ENCODE measurements around the gene CCT8.

DNA sequence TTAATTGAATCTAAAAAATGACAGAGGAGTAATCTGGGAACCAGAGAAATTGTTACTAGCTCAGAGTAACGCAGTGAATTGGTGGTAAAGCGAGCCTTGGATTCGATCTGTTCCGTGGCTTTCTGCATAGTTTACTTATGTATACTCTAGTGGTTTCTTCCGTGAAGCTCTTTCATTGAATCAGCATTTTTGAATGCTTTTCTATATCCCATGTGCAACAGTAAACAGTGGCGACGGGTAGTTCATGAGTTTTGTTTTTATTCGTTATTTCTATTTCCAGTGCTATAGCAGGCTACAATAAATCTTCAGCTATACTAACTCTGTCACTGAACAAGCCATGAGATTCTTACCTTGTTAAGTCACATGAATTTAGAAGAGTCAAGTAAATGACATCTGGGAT, 42.5 kb upstream of the CCT8 start:
- TF ChIP-seq GATA2 (IDR thresholded peaks at IDR 0.05; ENCODE audit: low read depth, low read length) (no peak), GATA3 (IDR thresholded peaks at IDR 0.05; ENCODE audit: low read depth, low read length) (no peak)

Data from SH-SY5Y (cell line).